Small intestine (tissue), 7 donors: Measurements from ENCODE around the gene KCNG2. TPM values are rescaled to one million over a fixed set of nuclear protein-coding genes. Genes with fewer than 3 reads are reported as not detected.
"Not testable (repeated sequence)": the region's sequence is repeated elsewhere in the genome, so short reads cannot be mapped to it uniquely, and the experiment has no call there.

Source experiments
- DNase-seq, 2 donors: peaks; one replicate each; pipeline versions ENCODE4 v3.0.0 to v3.0.0-alpha.2; 2013
- FAIRE-seq: peaks from 2 replicates; lab custom pipeline; 2012; peaks lifted over from hg19 to GRCh38; lab: Jason Lieb, UNC
- H3K27ac ChIP-seq, 3 donors: one replicate each; pipeline ENCODE4 v1.5.1; 2013; ENCODE audit warnings: low read length in 2 of 3, mild to moderate bottlenecking in 2 of 3, control low read depth in 1 of 3, inconsistent platforms in 1 of 3, low read depth in 1 of 3, moderate library complexity in 1 of 3
- H3K27me3 ChIP-seq, 3 donors: one replicate each; pipeline ENCODE4 v1.6.1; 2013; ENCODE audit warnings: low read length in 3 of 3, inconsistent platforms in 1 of 3; ENCODE audit not compliant: control insufficient read depth in 3 of 3, insufficient read depth in 3 of 3
- H3K36me3 ChIP-seq, 3 donors: one replicate each; pipeline ENCODE4 v1.6.1; 2013; ENCODE audit warnings: low read length in 3 of 3, inconsistent platforms in 1 of 3, low read depth in 1 of 3, mild to moderate bottlenecking in 1 of 3, moderate library complexity in 1 of 3; ENCODE audit not compliant: control insufficient read depth in 3 of 3, insufficient read depth in 2 of 3
- H3K4me1 ChIP-seq, 3 donors: one replicate each; pipeline ENCODE4 v1.6.1; 2013; ENCODE audit warnings: low read length in 2 of 3, inconsistent platforms in 1 of 3, low read depth in 1 of 3, mild to moderate bottlenecking in 1 of 3, moderate library complexity in 1 of 3; ENCODE audit not compliant: control insufficient read depth in 3 of 3, insufficient read depth in 2 of 3
- H3K4me3 ChIP-seq, 3 donors: one replicate each; pipeline ENCODE4 v1.5.1; 2013; ENCODE audit warnings: low read length in 3 of 3, control low read depth in 1 of 3, inconsistent platforms in 1 of 3, low read depth in 1 of 3, mild to moderate bottlenecking in 1 of 3, moderate library complexity in 1 of 3
- H3K9me3 ChIP-seq, 2 donors: one replicate each; pipeline ENCODE4 v1.6.1; 2013; ENCODE audit warnings: low read depth in 1 of 2, low read length in 1 of 2; ENCODE audit not compliant: control insufficient read depth in 2 of 2, insufficient read depth in 1 of 2
- WGBS, 3 donors: extraction: QIAGEN DNeasy Blood & Tissue Kit; methylation state at CpG; one replicate each; pipeline ENCODE4 v1.1.7; 2013; 5-methylcytosine and 5-hydroxymethylcytosine counted together
- polyA plus RNA-seq, 4 donors: library from polyadenylated mRNA; stranded (reverse) in 3 of 4; unstranded in 1 of 4; fragments of 200-250 nt in 3 of 4; fragments of 120-200 nt in 1 of 4; gene quantifications; one replicate each; pipeline versions ENCODE4 v1.2.1 to v1.2.3, GENCODE V29; 2013
- donor health status: healthy with polysubstance abuse.
- donor health status: control.
- donor health status: control.
- donor health status: Bipolar disorder and iron deficiency.
- donor health status: healthy.

The KCNG2 gene
- polyA plus RNA-seq, 4 donors: 0.10 to 0.30 TPM; not detected in 2

GRCh38 chr18:79864955-79865354 lies 67.2 kb downstream of the KCNG2 start:
- not testable (repeated sequence) for H3K36me3 ChIP-seq, H3K9me3 ChIP-seq, H3K27me3 ChIP-seq, DNase-seq, H3K27ac ChIP-seq, FAIRE-seq, H3K4me3 ChIP-seq, H3K4me1 ChIP-seq
- WGBS, 3 donors: 83 to 93% (median 89%) methylated on average over 4 of the region's 4 CpGs

DNA sequence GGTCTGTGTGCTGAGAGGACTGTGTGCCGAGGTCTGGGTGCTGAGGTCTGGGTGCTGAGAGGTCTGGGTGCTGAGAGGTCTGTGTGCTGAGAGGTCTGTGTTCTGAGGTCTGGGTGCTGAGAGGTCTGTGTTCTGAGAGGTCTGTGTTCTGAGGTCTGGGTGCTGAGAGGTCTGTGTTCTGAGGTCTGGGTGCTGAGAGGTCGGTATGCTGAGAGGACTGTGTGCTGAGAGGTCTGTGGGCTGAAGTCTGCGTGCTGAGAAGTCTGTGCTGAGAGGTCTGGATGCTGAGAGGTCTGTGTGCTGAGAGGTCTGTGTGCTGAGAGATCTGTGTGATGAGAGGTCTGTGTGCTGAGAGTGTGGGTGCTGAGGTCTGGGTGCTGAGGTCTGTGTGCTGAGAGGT lies 68.2 kb downstream of the KCNG2 start:
- not testable (repeated sequence) for H3K4me1 ChIP-seq, H3K9me3 ChIP-seq, H3K4me3 ChIP-seq, H3K27me3 ChIP-seq, H3K36me3 ChIP-seq, DNase-seq, FAIRE-seq, H3K27ac ChIP-seq
- 55 to 63% (median 58%) methylated on average over 3 of the region's 3 CpGs for WGBS, 3 donors

DNA sequence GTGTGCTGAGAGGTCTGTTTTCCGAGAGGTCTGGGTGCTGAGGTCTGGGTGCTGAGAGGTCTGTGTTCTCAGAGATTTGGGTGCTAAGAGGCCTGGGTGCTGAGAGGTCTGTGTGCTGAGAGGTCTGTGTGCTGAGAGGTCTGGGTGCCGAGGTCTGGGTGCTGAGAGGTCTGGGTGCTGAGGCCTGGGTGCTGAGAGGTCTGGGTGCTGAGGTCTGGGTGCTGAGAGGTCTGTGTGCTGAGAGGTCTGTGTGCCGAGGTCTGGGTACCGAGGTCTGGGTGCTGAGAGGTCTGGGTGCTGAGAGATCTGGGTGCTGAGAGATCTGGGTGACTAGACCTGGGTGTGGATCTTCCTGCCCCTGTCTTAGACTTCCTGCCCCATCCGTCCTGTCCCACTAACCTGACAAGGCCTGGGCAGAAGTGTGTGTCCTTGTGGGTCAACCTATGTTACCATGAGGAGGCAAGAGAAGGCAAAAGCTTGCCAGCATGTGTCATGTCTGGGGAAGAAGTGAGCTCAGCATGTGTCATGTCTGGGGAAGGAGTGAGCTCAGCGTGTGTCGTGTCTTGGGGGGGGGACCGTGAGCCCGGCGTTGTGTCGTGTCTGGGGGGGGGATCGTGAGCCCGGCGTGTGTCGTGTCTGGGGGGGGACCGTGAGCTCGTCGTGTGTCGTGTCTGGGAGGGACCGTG lies 69.3 kb downstream of the KCNG2 start:
- Histone ChIP-seq H3K4me1 (no peaks in the 10 kb centered on the region), H3K4me3 (no peak overlapping the region), H3K27me3 (no peaks in the 10 kb centered on the region), H3K9me3 (peaks cover 0 to 8% of the 10 kb centered on the region in 2 donors), H3K27ac (no peak overlapping the region), H3K36me3 (no peaks in the 10 kb centered on the region)
- FAIRE-seq (no peak), DNase-seq (no peak)
- 89 to 91% (median 89%) methylated on average over 18 to 20 of the region's 20 CpGs for WGBS, 3 donors

DNA sequence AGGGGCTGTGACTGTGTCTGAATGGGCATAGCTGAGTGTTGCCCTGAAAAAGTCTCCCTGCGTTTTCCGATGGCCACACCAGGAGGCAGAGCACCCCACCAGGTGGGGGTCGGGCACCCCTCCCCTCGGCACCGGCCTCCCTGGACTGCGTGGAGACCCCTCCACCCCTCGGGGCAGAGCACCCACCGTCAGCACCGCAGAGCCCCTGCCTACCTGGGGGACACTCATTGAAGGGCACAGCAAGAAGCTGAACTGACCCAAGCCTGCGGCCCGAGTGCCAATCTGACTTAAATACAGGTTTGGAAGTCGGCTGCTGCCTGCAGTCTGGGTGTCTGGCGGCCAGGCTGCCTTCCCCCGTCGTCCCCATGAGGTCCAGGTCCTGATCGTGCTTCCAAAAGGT lies 69.9 kb downstream of the KCNG2 start:
- DNase-seq (no peak), FAIRE-seq (no peak)
- WGBS, 3 donors: 84 to 87% (median 85%) methylated on average over 16 of the region's 16 CpGs
- no peak overlapping the region for H3K4me3 ChIP-seq
- no peaks in the 10 kb centered on the region for H3K36me3 ChIP-seq
- no peak overlapping the region for H3K27ac ChIP-seq
- H3K9me3 ChIP-seq: peaks cover 0 to 4% of the 10 kb centered on the region in 2 donors
- H3K4me1 ChIP-seq: no peaks in the 10 kb centered on the region
- H3K27me3 ChIP-seq: no peaks in the 10 kb centered on the region

- FAIRE-seq (no peak), DNase-seq (no peak)
- Histone ChIP-seq H3K4me1 (no peaks in the 10 kb centered on the region), H3K36me3 (no peaks in the 10 kb centered on the region), H3K9me3 (no peaks in the 10 kb centered on the region), H3K4me3 (no peak overlapping the region), H3K27ac (no peak overlapping the region), H3K27me3 (no peaks in the 10 kb centered on the region)
- 90 to 92% (median 90%) methylated on average over 29 of the region's 29 CpGs for WGBS, 3 donors
These were observed 70.5 kb downstream of the KCNG2 start for GRCh38 chr18:79868168-79868784.

DNA sequence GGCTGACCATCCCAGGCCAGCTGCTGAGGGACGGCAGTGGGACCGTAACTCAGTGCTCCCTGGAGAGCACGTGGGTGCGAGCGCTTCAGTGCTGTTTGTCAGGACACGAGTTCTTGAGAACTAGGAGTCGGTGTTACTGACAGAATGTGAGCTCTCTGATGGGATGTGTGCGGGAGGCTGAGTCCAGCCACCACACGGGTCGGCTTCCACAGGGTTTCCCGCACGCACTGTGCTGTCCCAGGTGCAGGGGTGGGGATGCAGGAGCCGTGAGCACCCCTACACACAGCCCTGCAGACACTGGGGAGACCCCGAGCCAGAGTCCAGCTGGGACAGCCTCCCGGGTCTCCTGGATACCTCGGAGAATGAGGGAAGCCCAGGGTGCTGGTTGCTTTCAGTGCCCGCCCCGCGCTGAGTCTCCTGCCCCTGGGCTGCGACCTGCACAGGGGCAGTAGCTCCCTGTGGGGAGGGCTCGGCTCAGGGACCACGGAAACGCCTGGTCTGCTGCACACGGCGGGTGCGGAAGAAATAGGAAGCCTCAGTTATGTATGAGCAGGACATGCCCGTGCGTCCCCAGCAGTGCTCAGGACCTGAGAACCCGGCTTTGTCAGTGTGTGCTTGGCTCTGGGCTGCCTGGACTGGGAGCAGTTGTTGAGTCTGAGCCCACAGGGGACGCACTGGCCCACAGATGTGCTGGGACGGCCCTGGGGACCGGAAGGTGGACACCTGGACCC lies 71.2 kb downstream of the KCNG2 start:
- no peak overlapping the region for H3K27ac ChIP-seq
- no peaks in the 10 kb centered on the region for H3K9me3 ChIP-seq
- H3K36me3 ChIP-seq: no peaks in the 10 kb centered on the region
- DNase-seq: no peak
- H3K27me3 ChIP-seq: no peaks in the 10 kb centered on the region
- H3K4me1 ChIP-seq: no peaks in the 10 kb centered on the region
- 85 to 89% (median 88%) methylated on average over 32 of the region's 32 CpGs for WGBS, 3 donors
- H3K4me3 ChIP-seq: no peak overlapping the region
- no peak for FAIRE-seq

DNA sequence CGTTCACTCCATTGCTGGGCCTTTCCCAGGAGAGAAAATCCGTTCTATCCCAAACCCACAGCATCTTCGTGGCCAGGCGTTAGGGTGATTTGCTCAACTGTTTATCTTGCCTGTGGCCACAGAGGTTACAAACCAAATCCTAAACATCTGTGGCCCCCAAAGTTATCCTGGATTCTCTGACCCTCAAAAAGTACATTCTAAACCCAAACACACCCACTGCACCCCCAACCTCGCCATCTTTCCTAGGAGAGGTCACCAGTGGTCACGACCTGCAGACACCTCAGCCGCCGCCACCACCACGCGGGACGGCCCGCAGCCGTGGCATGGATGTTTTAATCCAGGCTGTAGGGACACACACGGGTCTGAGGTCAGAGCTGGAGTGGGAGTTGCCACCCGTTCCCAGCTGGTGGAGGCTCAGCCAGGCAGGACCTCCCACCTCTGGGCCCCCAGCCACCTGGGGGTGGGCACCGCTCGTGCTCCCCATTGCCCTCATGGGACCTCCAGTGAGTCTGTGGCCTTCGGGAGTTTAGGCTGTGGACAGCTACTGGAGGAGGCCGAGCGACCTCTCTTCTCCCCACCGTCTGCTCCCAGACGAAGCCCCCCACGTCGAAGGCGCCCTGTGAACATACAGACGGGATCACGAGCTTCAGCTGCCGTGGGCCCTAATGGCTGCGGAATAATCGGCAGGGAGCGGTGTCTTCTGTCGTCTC lies 72.0 kb downstream of the KCNG2 start:
- Histone ChIP-seq H3K9me3 (no peaks in the 10 kb centered on the region), H3K4me1 (no peaks in the 10 kb centered on the region), H3K36me3 (no peaks in the 10 kb centered on the region), H3K27ac (no peak overlapping the region), H3K27me3 (no peaks in the 10 kb centered on the region), H3K4me3 (no peak overlapping the region)
- no peak for FAIRE-seq
- WGBS, 3 donors: 87 to 91% (median 88%) methylated on average over 32 of the region's 32 CpGs
- no peak for DNase-seq

- H3K27me3 ChIP-seq: no peaks in the 10 kb centered on the region
- H3K4me1 ChIP-seq: no peaks in the 10 kb centered on the region
- DNase-seq: no peak
- WGBS, 3 donors: 70 to 80% (median 71%) methylated on average over 19 of the region's 19 CpGs
- no peak overlapping the region for H3K27ac ChIP-seq
- FAIRE-seq: no peak
- H3K9me3 ChIP-seq: no peaks in the 10 kb centered on the region
- no peaks in the 10 kb centered on the region for H3K36me3 ChIP-seq
- no peak overlapping the region for H3K4me3 ChIP-seq
These were observed 72.7 kb downstream of the KCNG2 start for GRCh38 chr18:79870301-79871025.
